SHP77 (cell line): ENCODE results near the gene MBD5.
"Not testable (repeated sequence)": the region's sequence is repeated elsewhere in the genome, so short reads cannot be mapped to it uniquely, and the experiment has no call there.

ENCODE experiments used
- DNase-seq, 2 experiments: peaks; one replicate each; lab custom pipeline; 2025; lab: John Stamatoyannopoulos, UW

The MBD5 gene

DNA sequence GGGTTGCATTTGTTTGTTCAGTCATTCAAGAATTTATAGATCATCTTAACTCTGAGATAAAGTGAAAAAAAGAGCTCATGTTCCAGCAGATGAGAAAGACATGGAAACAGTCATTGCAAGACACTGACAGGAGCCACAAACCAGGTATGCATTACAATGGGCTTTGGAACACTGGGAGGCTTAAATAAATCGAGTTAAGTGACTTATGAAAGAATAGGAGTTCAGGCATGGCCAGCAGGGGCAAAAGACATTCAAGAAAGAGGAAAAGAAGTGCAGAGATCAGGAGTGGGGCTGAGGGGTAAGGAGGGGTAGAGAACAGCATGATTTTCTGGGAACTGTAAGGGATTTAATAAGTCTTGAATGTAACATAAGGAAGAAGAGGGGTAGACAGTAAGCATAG is 502.4 kb downstream of the MBD5 start:
- DNase-seq: no peak

DNA sequence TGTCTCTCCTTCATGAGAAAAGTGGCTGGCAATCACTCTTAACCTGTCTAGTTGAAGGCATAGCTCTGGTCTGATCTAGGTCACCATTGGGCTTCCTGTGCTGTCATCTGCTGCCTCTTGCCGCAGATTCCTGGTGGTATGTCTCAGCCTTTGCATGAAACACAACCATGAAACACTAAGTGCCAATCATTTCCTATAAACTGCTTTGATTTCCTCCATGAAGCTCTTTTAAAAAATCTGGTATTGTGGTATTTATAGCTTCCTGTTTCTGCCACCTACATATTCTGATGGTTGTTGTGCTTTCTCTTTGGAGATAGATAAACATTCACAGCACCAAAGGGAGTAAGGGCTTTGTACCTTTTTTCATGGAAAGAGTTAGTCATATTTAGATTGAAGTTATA is 503.6 kb downstream of the MBD5 start:
- no peak for DNase-seq

DNA sequence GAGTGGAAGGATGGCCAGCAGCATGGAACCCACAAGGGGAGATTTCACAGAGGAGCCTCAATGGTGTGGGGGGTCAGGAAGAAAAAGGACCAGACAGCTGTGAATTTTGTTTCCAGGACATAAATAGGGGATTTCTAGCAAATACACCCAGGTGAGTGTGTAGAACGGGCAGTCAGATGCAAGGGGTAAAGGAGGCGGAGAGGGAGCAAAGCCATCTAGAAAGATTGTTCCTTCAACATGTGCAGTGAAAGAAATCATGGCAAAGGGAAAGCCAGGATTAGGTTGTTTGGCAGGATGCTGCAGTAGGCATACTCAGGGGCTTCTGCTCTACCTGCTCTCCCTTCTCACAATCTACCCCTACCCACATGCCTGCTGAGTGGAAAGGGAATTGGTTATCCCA is 504.2 kb downstream of the MBD5 start:
- DNase-seq: no peak

DNA sequence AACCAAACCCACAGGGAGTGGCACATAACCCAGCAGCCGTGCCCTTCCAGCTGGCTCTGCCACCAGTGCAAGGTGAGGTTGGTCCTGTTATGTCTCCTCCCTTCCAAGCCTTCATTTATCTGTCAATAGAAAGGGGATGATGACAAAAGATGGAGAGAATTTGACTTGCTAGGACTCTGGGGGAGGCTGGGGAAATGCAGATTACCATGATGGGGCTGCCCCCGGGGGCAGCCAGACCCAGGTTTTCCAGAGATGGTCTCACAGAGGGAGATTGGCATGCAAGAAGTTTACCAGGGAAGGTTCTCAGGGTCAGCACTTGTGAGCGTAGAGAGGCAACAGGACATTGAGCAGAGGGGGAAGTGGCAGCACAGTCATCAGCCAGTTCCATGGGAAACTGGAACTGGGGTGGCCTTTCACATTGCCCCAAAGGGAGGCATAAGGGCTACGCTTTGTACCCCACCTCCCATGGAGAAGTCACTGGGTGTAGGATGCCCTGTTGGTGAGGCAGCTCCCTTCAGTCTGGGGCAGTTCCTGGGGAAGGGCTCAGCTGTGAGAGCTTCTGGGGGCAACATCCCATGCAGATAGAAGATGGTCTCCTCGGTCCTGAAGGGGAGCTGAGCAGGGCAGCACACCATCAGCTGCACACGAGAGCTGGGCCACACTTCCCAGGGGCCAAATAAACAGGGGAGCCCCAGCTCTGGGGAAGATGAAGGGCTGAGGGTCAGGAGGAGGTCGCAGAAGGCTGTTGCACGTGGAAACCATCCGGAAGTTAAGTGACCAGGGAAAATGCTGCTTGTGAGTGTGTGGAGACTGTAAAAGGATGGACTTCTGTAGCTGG is 505.8 kb downstream of the MBD5 start:
- DNase-seq: no peak

DNA sequence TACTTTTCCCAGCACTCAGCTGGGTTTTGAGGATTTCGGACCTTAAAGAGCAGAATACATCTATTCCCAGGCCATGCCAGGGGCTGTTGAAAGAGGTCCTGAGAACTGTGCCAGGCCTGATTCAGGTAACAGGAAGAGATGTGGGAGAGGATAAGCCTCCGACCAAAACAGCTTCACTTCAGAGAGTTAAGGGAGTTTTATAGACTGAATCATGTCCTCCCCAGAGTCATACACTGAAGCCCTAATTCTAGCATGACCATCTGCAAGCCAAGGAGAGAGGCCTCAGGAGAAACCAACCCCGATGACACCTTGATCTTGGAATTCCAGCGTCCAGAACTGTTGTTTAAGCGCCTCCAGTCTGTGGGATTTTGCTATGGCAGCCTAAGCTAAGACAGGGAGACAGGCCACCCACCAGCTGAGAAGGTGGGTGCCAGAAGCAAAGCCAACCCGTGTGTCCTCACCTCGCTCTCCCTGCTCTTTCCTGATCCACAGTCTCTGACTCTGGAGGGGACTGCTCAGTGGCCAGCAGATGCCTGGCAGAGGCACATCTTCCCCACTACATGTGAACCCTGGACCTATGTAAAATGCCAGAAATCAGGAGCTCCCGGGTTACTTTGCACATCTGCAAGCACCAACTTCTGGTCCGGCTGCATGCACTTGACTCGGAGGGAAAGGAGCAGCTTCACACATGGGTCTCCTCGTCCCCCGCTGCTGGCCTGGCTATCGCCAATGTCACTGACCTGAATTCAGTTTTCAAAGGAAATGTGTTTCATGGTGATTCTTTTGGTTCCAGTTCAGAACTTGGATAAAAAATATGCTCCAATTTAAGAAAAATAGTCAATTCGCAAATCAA is 506.8 kb downstream of the MBD5 start:
- DNase-seq: no peak

DNA sequence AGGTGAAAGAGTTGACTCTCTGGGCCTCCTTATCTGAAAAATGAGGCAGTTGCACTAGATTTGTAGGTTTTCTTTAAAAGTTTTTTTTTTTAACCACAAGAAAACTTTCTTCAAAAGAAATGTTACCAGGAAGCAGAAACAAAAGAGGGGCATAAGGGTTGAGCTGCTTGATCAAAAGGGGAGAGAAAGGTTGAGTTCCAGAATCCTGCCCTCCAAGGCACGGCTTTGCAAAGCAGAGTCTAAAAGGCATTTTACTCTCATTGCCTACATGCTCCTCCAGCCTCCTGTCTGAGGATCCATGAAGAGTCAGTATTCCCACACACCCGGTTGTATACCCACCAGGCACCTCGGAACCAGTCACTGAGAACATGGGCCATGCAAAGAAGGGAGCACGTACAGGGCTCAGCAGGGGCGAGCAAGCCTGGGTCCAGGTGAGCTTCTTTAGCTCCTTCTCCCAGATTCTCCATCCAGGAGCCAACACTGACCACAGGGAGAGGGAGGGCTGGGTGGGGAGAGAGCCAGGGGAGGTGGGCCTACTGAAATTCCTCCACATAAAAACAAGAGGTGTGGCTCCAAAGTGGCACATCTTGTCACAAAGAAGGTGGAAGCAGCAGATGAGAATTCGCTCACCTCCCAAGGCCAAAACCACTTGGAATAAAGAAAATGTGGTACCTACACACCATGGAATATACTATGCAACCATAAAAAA is 507.6 kb downstream of the MBD5 start:
- no peak for DNase-seq

DNA sequence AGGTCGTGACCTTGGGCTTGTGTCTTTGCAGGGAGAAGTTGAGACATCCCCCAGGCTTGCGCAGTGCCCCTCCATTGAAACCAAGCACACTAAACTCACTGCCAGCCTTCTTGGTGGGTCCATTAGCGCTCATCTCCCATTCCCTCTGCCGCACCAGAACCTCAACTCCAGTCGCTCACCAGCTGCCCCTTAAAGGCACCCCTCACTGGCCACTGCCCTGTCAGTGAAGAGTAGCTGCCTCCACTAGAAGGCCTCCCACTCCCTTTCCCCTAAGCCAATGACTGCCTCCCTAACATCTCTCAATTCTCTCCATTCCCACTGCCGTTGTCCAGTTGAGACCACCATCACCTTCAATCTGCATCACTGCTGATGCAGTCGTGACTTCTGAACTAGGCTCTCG is 508.9 kb downstream of the MBD5 start:
- no peak for DNase-seq

DNA sequence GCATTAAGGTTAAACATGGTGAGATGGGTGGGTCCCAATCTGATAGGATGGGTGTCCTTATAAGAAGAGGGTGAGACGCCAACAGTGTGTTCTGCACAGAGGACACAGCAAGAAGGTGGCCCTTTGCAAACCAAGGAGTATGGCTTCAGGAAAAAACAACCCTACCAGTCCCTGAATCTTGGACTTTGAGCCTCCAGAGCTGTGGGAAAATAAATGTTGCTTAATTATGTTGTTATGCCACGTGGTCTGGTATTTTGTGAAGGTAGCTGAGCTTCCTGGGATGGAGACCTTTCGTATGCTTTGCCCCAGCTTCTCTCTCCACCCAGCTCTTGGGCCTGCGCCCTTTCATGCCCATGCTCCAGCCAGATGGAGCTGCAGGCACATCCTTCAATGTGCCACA is 509.5 kb downstream of the MBD5 start:
- no peak for DNase-seq

DNA sequence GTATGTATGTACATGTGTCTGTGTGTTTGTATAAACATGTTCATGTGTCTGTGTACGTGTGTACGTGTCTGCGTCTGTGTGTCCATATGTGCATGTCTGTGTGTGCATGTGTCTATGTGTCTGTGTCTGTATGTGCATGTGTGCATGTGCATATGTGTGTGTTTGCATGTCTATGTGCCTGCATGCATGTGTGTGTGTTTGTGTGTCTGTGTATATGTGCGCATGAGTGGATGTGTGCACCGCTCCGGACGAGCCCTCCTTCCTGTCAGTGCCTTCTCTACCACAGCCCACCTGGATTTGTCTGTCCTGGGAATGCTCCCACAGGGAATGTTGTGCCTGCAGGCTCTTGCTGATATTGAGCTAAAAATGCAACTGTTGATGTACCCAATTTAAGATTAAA is 510.3 kb downstream of the MBD5 start:
- no peak for DNase-seq

DNA sequence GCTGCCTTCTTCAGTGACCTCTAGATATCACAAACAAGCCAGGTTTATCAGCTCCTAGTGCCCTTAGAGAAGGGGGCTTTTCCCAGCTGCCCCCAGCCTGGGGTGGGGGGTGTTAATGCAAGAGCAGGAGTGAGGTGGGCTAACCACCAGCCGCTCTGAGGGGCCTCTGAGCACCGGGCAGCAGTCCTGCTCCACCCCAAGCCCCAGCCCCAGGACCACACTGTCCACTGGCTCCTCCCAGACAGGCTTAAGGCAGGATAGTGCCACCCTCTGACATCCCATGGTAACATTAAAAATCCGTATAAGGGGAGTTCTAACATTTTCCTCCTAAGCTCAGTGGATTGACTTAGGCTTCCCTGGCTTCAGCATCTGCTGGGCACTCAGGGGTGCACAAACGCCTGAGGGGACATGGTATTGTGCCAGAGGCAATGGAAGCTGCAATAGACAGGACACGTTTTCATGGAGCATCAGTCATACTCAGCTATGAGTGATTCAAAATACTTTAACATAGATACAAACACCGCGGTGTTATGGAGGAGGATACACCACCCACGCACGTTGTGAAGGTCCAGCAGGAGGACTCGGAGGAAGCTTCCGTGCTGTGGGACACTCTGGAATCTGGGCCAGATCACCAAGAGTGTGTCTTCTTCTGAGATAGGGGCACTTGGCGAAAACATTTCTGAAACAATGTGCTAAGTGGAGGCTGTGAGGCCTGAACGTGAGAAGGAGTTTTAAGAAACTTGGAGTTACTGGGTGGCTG is 511.0 kb downstream of the MBD5 start:
- no peak for DNase-seq

DNA sequence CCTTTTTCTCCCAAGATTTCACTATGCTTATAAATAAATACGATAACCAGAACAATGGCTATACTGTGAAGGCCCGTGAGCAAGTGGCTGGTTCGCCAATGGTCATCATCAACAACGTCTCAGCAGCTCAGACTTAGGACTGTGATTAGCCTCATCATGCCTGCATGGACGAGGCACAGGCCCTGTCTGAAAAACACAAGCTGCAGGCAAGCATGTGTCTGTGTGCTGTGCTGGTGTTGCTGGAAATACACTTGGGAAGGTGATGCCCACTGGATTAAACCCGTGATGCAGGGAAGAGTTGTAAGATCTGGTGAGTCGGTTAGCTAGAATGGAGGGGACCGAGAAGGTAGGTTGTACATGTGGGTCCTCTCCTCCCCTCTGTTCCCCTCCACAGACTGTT is 512.1 kb downstream of the MBD5 start:
- DNase-seq: no peak

DNA sequence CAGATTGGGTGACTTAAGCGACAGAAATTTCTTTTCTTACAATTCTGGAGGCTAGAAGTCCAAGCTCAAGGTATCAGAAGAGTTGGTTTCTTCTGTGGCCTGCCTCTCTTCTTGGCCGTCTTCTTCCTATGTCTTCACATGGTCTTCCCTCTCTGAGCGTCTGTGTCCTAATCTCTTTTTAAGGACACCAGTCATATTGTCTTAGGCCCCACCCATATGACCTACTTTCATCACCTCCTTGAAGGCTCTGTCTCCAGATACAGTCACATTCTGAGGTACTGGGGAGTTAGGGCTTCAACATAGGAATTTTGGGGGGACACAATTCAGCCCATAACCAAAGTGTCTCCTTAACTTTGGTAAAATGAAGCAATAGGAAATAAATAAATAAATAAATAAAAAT is 512.8 kb downstream of the MBD5 start:
- no peak for DNase-seq

DNA sequence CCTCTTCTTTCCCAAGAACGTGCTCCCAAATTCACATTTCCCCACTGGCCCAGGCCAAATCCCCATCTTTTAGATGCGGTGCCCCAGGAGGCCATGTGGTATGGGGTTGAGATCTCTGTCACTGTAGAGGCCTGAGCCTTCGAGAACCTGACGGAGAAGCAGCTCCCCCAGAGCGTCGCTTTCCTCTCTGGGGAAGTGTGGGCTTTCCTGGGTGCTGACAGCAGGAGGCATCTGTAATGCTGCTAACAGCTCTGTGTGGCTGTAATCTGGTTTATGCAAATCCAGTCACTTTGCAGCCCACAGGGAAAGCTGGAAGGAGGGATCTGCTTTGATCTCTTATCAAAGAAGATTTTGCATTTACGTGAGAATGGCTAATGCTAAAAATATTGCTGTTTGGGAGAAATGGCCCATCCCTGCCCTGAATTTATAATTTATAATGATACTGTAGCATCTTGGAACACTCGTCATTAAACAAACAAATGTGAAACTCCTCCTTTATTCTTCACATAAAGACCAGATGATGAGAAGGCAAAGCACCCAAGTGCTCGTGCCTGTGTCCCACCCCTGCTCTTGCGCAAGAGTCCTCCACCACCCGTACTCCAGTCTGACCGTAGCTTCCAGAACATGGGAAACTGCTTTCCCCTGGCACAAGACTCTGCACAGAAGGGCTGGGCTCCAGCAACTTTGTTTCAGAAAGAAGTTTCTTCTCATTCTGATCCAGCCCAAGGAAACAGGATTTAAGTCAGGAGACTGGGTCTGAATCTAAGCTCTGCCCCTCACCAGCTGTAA is 513.7 kb downstream of the MBD5 start:
- DNase-seq: no peak

DNA sequence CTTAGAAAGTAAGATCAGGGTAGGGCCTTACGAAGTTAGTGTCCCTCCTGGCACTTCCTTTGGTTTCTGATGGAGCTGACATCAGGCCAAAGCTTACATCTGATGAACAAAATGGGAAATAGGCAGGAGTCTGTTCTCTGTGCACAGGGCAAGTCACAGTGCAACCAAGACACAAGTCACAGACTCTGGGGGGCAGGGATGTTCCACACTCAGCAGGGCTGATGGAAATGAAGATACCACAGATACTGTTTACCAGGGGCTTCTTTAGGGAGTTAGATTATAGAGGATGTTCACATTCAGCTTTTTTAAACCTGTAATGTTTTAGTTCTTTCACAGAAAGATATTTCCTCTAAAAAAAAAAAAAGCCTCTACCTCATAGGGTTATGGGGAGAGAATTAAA is 517.5 kb downstream of the MBD5 start:
- no peak for DNase-seq

DNA sequence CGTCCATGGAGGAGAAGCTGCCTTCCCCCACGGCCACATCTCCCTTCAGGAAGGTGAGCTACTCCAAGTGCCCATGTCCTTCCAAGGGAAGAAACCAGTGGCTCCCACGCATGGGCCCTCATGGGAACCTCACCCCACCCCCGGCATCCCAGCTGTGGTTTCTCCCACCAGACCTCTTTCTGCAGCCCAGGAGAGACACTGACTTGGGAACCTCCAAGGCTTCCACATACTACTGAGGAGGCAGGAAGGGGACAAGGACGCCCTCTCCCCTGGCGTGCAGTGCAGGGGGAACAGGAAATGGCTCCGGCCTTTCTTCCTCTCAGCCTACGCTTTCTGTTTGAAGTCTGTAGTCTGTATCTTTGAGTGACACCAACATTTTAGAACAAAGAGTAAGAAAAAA is 519.1 kb downstream of the MBD5 start:
- no peak for DNase-seq

DNA sequence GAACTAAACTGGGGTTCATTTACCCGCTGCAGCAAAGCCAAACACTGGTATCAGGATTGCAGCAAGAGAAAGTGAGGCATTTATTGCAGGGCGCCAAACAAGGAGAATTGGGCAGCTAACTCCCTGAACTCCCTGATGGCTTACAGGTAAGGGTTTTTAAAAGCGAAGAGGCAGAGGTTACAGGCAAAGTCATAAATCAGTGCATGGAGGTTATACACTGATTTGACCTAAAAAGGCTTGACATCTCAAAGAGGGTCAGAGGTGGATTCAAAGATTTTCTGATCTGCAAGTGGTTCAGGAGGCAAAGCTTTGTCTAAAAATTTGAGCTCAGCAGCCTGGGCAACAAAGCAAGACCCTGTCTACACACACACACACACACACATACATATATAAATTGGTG is 520.9 kb downstream of the MBD5 start:
- DNase-seq: no peak

DNA sequence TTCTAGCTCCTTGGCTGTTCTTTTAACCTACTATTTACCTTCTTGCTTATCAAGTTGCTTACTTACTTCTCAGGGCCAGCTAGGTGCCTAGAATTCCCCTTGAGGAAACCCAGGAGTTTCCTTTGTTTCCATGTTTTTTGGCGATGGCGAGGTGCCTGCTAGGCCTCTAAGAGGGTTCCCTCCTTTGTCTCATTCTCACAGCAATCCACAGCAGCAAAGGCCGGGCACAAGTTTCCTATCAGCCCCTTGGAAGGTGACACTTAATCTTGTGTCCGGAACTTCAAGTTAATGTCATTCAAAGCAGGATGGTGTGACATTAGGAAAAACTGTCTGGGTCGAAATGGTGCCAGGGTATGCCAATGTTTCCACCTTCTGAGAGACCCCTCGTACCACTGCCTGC is 521.7 kb downstream of the MBD5 start:
- no peak for DNase-seq

DNA sequence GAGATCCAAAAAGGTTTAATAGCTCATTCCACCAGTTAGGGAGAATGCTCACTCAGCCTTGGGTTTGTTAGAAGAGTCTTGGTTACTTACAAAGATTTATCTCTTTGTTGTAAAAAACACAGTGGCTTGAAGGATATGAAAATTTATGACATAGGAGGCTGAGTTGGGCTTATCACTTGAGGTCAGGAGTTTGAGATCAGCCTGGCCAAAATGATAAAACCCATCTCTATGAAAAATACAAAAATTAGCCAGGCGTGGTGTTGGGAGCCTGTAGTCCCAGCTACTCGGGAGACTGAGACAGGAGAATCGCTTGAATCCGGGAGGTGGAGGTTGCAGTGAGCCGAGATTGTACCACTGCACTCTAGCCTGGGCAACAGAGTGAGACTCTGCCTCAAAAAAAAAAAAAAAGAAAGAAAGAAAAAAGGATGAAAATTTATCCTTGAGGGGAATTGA is 522.2 kb downstream of the MBD5 start:
- DNase-seq: not testable (repeated sequence)

DNA sequence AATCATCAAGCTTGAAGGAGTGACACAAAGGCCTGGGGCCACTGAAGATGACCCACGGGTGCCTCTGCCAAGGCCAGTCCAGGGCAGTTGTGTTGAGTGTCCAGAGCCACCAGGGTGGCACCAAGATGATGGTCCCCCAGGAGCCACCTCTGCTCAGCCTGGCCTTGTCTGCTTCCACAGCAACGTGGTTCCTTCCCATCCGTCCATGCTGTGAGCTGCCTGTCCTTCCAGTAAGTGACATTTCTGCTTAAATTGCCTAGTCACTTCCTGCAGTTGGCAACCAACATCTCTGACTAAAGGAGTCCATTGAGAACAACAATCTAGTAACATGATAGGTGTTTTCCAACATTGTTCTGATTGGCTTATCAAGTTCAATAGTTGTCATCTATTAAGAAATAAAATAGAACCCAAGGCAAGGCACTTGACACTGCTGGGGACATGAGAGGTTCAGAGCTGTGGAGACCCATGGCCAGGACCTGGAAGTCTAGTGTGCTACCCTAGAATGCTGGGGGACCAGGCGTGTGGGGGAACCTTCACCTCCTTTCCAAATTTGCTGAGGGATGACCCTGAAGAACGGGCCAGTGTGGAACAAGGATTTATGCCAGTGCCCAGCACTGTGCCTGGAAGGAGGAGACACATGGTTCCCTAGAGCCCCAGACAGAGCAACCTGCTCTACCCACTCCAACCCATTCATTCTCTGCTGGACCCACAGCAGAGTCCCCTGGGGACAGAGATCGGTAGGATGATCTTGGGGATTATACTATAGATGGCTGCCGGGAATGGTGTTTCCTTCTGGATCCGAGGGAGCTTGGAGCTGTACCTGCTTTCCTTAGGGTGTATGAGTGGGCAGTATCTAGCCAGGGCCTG is 524.7 kb downstream of the MBD5 start:
- no peak for DNase-seq

DNA sequence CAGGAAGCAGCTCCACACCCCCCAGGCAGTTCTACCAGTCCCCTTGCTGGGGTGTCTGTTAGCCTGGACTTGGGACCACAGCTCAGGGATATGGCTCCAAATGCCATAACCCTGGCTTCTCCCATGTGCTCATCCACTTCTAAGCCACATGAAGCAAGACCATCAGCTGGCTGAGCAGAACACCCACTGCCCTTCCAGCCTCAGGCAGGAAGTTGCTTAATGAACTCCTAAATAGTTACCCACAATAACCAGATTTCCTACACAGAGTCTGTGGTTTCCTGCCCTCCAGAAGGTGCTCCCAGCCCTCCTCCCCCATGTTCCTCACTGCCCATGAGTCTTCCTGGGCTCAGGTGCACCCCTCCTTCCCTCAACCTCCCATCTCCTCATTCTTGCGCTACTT is 525.4 kb downstream of the MBD5 start:
- DNase-seq: no peak
